Astrocyte of the hippocampus (primary cell): ENCODE measurements around the gene GSDMA.
"Not testable (repeated sequence)": the region's sequence is repeated elsewhere in the genome, so short reads cannot be mapped to it uniquely, and the experiment has no call there.

ENCODE experiments used
- DNase-seq: peaks from one replicate; pipeline ENCODE4 v3.0.0; 2011; ENCODE audit warnings: low read depth, low spot score

The GSDMA gene

GRCh38 chr17:39996162-39996561 is 33.4 kb downstream of the GSDMA start:
- no peak for DNase-seq

GRCh38 chr17:39996800-39997199 is 34.0 kb downstream of the GSDMA start:
- no peak for DNase-seq

- no peak for DNase-seq
Observed at GRCh38 chr17:39997543-39997942, 34.7 kb downstream of the GSDMA start.

- DNase-seq: peak; percentile 35
Observed at GRCh38 chr17:39999067-39999466, 36.3 kb downstream of the GSDMA start.

- no peak for DNase-seq
Observed at GRCh38 chr17:40000161-40000560, 37.4 kb downstream of the GSDMA start.

- DNase-seq: not testable (repeated sequence)
Observed at GRCh38 chr17:40001335-40001734, 38.5 kb downstream of the GSDMA start.

GRCh38 chr17:40004072-40004471 is 41.3 kb downstream of the GSDMA start:
- no peak for DNase-seq

GRCh38 chr17:40004712-40005111 is 41.9 kb downstream of the GSDMA start:
- no peak for DNase-seq

GRCh38 chr17:40005520-40005919 is 42.7 kb downstream of the GSDMA start:
- no peak for DNase-seq

GRCh38 chr17:40010946-40011500 is 48.2 kb downstream of the GSDMA start:
- not testable (repeated sequence) for DNase-seq

- not testable (repeated sequence) for DNase-seq
Observed at GRCh38 chr17:40012017-40012647, 49.3 kb downstream of the GSDMA start.

GRCh38 chr17:40014375-40014980 is 51.7 kb downstream of the GSDMA start:
- DNase-seq: peak; percentile 13

GRCh38 chr17:40015005-40015997 is 52.5 kb downstream of the GSDMA start, which contains the start of gene CSF3:
Gene CSF3 (plus strand): TSS chr17:40015440. CDS start chr17:40015475, 35 bp downstream.
- no peak for DNase-seq

GRCh38 chr17:40015998-40016985 is 53.5 kb downstream of the GSDMA start:
- no peak for DNase-seq

GRCh38 chr17:40017422-40018080 is 54.7 kb downstream of the GSDMA start:
- no peak for DNase-seq

GRCh38 chr17:40018211-40019121 is 55.7 kb downstream of the GSDMA start:
- DNase-seq: peak; percentile 14

- no peak for DNase-seq
Observed at GRCh38 chr17:40019140-40019991, 56.6 kb downstream of the GSDMA start.

- DNase-seq: no peak
Observed at GRCh38 chr17:40020146-40020545, 57.3 kb downstream of the GSDMA start.
